ENCODE measurements around the gene LPAR1.

- TF ChIP-seq POLR2AphosphoS5 (IDR thresholded peaks at IDR 0.05; ENCODE audit: low read depth) = no peak
- TF ChIP-seq, protein P1, sequence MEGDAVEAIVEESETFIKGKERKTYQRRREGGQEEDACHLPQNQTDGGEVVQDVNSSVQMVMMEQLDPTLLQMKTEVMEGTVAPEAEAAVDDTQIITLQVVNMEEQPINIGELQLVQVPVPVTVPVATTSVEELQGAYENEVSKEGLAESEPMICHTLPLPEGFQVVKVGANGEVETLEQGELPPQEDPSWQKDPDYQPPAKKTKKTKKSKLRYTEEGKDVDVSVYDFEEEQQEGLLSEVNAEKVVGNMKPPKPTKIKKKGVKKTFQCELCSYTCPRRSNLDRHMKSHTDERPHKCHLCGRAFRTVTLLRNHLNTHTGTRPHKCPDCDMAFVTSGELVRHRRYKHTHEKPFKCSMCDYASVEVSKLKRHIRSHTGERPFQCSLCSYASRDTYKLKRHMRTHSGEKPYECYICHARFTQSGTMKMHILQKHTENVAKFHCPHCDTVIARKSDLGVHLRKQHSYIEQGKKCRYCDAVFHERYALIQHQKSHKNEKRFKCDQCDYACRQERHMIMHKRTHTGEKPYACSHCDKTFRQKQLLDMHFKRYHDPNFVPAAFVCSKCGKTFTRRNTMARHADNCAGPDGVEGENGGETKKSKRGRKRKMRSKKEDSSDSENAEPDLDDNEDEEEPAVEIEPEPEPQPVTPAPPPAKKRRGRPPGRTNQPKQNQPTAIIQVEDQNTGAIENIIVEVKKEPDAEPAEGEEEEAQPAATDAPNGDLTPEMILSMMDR (IDR thresholded peaks at IDR 0.05; ENCODE audit: insufficient read depth, low read length) = no peak
- TF ChIP-seq, protein P2, sequence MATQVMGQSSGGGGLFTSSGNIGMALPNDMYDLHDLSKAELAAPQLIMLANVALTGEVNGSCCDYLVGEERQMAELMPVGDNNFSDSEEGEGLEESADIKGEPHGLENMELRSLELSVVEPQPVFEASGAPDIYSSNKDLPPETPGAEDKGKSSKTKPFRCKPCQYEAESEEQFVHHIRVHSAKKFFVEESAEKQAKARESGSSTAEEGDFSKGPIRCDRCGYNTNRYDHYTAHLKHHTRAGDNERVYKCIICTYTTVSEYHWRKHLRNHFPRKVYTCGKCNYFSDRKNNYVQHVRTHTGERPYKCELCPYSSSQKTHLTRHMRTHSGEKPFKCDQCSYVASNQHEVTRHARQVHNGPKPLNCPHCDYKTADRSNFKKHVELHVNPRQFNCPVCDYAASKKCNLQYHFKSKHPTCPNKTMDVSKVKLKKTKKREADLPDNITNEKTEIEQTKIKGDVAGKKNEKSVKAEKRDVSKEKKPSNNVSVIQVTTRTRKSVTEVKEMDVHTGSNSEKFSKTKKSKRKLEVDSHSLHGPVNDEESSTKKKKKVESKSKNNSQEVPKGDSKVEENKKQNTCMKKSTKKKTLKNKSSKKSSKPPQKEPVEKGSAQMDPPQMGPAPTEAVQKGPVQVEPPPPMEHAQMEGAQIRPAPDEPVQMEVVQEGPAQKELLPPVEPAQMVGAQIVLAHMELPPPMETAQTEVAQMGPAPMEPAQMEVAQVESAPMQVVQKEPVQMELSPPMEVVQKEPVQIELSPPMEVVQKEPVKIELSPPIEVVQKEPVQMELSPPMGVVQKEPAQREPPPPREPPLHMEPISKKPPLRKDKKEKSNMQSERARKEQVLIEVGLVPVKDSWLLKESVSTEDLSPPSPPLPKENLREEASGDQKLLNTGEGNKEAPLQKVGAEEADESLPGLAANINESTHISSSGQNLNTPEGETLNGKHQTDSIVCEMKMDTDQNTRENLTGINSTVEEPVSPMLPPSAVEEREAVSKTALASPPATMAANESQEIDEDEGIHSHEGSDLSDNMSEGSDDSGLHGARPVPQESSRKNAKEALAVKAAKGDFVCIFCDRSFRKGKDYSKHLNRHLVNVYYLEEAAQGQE (IDR thresholded peaks at IDR 0.05; ENCODE audit: insufficient replicate concordance, low read depth) = no peak
These were observed 38.9 kb downstream of the LPAR1 start for GRCh38 chr9:110999379-110999778.
